ENCODE measurements around the gene PPARD.

DNA sequence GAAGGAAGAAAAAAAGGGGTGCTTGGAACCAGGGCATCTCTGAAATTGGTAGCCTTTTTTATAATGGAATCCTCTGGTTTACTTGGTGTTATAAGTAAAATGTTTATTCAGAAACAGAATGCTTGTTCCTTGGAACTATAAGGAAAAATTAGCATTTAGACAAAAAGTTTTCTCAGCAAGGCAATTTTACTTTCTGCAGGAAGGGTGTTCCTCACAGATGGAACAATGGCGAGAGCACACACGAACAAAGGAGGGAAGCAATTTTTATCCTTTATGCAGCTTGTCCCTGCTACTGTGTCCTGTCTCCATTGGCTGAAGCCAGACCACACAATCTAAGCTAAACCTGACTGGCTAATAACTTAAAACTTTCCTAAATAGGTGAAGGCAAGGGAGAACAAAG is 87.1 kb downstream of the PPARD start:
- TF ChIP-seq, protein P1, sequence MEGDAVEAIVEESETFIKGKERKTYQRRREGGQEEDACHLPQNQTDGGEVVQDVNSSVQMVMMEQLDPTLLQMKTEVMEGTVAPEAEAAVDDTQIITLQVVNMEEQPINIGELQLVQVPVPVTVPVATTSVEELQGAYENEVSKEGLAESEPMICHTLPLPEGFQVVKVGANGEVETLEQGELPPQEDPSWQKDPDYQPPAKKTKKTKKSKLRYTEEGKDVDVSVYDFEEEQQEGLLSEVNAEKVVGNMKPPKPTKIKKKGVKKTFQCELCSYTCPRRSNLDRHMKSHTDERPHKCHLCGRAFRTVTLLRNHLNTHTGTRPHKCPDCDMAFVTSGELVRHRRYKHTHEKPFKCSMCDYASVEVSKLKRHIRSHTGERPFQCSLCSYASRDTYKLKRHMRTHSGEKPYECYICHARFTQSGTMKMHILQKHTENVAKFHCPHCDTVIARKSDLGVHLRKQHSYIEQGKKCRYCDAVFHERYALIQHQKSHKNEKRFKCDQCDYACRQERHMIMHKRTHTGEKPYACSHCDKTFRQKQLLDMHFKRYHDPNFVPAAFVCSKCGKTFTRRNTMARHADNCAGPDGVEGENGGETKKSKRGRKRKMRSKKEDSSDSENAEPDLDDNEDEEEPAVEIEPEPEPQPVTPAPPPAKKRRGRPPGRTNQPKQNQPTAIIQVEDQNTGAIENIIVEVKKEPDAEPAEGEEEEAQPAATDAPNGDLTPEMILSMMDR (conservative IDR thresholded peaks at IDR 0.05; ENCODE audit: low read length): no peak
- TF ChIP-seq EZH2phosphoT487 (IDR thresholded peaks at IDR 0.05; ENCODE audit: borderline replicate concordance): no peak
